Measurements from ENCODE around the gene PDE9A. TPM values are rescaled to one million over a fixed set of nuclear protein-coding genes. Genes with fewer than 3 reads are reported as not detected.

Gene PDE9A
- total RNA-seq, 1 experiment from 2014 or later, result 31.9 TPM

DNA sequence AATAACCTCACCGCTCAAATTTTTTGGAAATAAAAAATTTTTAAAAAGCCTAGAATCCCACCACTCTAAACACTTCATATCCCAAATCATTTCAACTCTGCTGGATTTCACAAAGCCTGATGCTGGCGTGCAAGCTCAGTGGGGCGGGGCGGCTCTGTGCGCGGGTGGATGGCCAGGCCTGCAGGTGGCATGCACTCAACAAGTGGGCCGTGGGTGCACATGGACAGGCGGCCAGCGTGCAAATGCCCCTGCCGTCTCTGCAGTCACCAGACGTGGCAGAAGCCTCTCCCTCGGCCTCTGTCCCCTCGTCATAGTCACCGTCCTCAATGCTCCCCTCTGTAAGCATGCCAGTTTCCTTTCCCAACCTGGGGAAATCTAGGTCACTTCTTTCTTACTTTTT, 6.6 kb upstream of the PDE9A start:
- no peak overlapping the region for H3K56ac ChIP-seq (ENCODE audit: insufficient read length, low read depth, low read length)
- H3K27ac ChIP-seq (ENCODE audit: insufficient read length, low read depth, low read length), result no peak overlapping the region
- H3K23ac ChIP-seq (ENCODE audit: insufficient read length, low read depth, low read length), result no peak overlapping the region
- no peak overlapping the region for H3K4me2 ChIP-seq (ENCODE audit: insufficient read depth, insufficient read length, low read length)
- no CpG with 5 or more reads among the region's 14 CpGs for WGBS (ENCODE audit: extremely low coverage, insufficient read length, low lambda C conversion rate)
- no peak overlapping the region for H2BK120ac ChIP-seq (ENCODE audit: low read depth, low read length, poor library complexity, severe bottlenecking)
- no peak overlapping the region for H3K9ac ChIP-seq (ENCODE audit: extremely low read depth, insufficient read length, low read length)
- no peaks in the 10 kb centered on the region for H3K23me2 ChIP-seq (ENCODE audit: insufficient read length, low read depth, low read length, poor library complexity, severe bottlenecking)
- H4K5ac ChIP-seq (ENCODE audit: insufficient read length, low read depth, low read length), result no peak overlapping the region
- H2BK5ac ChIP-seq (ENCODE audit: insufficient read length, low read length), result no peak overlapping the region
- no peak for TF ChIP-seq CTCF (conservative IDR thresholded peaks at IDR 0.05)
- H3K27me3 Mint-ChIP-seq (ENCODE audit: low read depth), result peaks cover 35% of the 10 kb centered on the region
- no peak for DNase-seq
- no peak overlapping the region for H2AFZ ChIP-seq (ENCODE audit: low read length)
- H3K4me1 Mint-ChIP-seq, result peaks cover 8 to 14% of the 10 kb centered on the region in 2 experiments
- no peak overlapping the region for H3K4me3 Mint-ChIP-seq
- no peaks in the 10 kb centered on the region for H3K27me3 ChIP-seq (ENCODE audit: insufficient read depth, low read length)
- no peak overlapping the region for H2BK20ac ChIP-seq (ENCODE audit: low read depth, low read length, poor library complexity, severe bottlenecking)
- H3K14ac ChIP-seq (ENCODE audit: insufficient read depth, low read length), result no peak overlapping the region
- H3T11ph ChIP-seq (ENCODE audit: low read length), result no peak overlapping the region
- no peaks in the 10 kb centered on the region for H3K4me1 ChIP-seq (ENCODE audit: insufficient read depth, low read length)
- H3K9me3 Mint-ChIP-seq, result no peaks in the 10 kb centered on the region; a peak in 2 of 5 replicates
- H4K20me1 ChIP-seq (ENCODE audit: control insufficient read depth, insufficient read depth, insufficient read length), result no peaks in the 10 kb centered on the region
- H4K91ac ChIP-seq (ENCODE audit: insufficient read length, low read depth, low read length), result no peak overlapping the region
- H2BK12ac ChIP-seq (ENCODE audit: insufficient read length, low read depth, low read length), result no peak overlapping the region
- no peak overlapping the region for H2BK15ac ChIP-seq (ENCODE audit: low read depth, low read length)
- no peak overlapping the region for H3K27ac Mint-ChIP-seq
- no peaks in the 10 kb centered on the region for H3K79me1 ChIP-seq (ENCODE audit: insufficient read depth, low read depth, low read length, poor library complexity, severe bottlenecking)
- no peak overlapping the region for H3K18ac ChIP-seq (ENCODE audit: insufficient read length, low read depth, low read length)
- H4K8ac ChIP-seq (replicated peaks; ENCODE audit: insufficient read length, low read depth, low read length), result no peak overlapping the region
- no peak overlapping the region for H2AK5ac ChIP-seq (ENCODE audit: insufficient read length, low read length)
- H3K36me3 Mint-ChIP-seq (ENCODE audit: insufficient read depth in 1 of 3, low read depth in 3 of 3), result no peaks in the 10 kb centered on the region; a peak in 1 of 7 replicates
- H3K9me3 ChIP-seq (ENCODE audit: control insufficient read depth, low read depth, low read length), result no peaks in the 10 kb centered on the region
- H3K4ac ChIP-seq (ENCODE audit: low read depth, low read length), result no peak overlapping the region
- no peaks in the 10 kb centered on the region for H3K79me2 ChIP-seq (ENCODE audit: insufficient read depth, low read length)
